Measurements from ENCODE around the gene PTPRE.

PTPRE gene

GRCh38 chr10:127951861-127952574, 45.1 kb downstream of the PTPRE start:
- DNase-seq (ENCODE audit: low spot score), result no peak

GRCh38 chr10:127952575-127952869, 45.6 kb downstream of the PTPRE start:
- DNase-seq (ENCODE audit: low spot score), result no peak

GRCh38 chr10:127952918-127953317, 46.0 kb downstream of the PTPRE start:
- no peak for DNase-seq (ENCODE audit: low spot score)

GRCh38 chr10:127953876-127954275, 47.0 kb downstream of the PTPRE start:
- no peak for DNase-seq (ENCODE audit: low spot score)

GRCh38 chr10:127959428-127959827, 52.5 kb downstream of the PTPRE start:
- DNase-seq (ENCODE audit: low spot score), result no peak

- no peak for DNase-seq (ENCODE audit: low spot score)
Observed at GRCh38 chr10:127961071-127961470, 54.2 kb downstream of the PTPRE start.

GRCh38 chr10:127962205-127962604, 55.3 kb downstream of the PTPRE start:
- no peak for DNase-seq (ENCODE audit: low spot score)

GRCh38 chr10:127963136-127963535, 56.2 kb downstream of the PTPRE start:
- DNase-seq (ENCODE audit: low spot score), result no peak

GRCh38 chr10:127964621-127965020, 57.7 kb downstream of the PTPRE start:
- no peak for DNase-seq (ENCODE audit: low spot score)

- no peak for DNase-seq (ENCODE audit: low spot score)
Observed at GRCh38 chr10:127966875-127967274, 60.0 kb downstream of the PTPRE start.

- DNase-seq (ENCODE audit: low spot score), result no peak
Observed at GRCh38 chr10:127968027-127968441, 61.1 kb downstream of the PTPRE start.

GRCh38 chr10:127968659-127969058, 61.8 kb downstream of the PTPRE start:
- no peak for DNase-seq (ENCODE audit: low spot score)

- no peak for DNase-seq (ENCODE audit: low spot score)
Observed at GRCh38 chr10:127971101-127971946, 64.4 kb downstream of the PTPRE start.

GRCh38 chr10:127971963-127972615, 65.2 kb downstream of the PTPRE start:
- DNase-seq (ENCODE audit: low spot score), result no peak

GRCh38 chr10:127972751-127973357, 66.0 kb downstream of the PTPRE start:
- DNase-seq (ENCODE audit: low spot score), result no peak

- no peak for DNase-seq (ENCODE audit: low spot score)
Observed at GRCh38 chr10:127973791-127974311, 66.9 kb downstream of the PTPRE start.

- no peak for DNase-seq (ENCODE audit: low spot score)
Observed at GRCh38 chr10:127974911-127975310, 68.0 kb downstream of the PTPRE start.

- no peak for DNase-seq (ENCODE audit: low spot score)
Observed at GRCh38 chr10:127976286-127976685, 69.4 kb downstream of the PTPRE start.

GRCh38 chr10:127976701-127977356, 69.9 kb downstream of the PTPRE start:
- no peak for DNase-seq (ENCODE audit: low spot score)

GRCh38 chr10:127977357-127978009, 70.6 kb downstream of the PTPRE start:
- DNase-seq (ENCODE audit: low spot score), result no peak

GRCh38 chr10:127978481-127978880, 71.6 kb downstream of the PTPRE start:
- DNase-seq (ENCODE audit: low spot score), result no peak
